ENCODE results near the gene GRM7.
A peak's percentile ranks its signal among the peaks of the same experiment; 100 is the strongest.

Gene GRM7

DNA sequence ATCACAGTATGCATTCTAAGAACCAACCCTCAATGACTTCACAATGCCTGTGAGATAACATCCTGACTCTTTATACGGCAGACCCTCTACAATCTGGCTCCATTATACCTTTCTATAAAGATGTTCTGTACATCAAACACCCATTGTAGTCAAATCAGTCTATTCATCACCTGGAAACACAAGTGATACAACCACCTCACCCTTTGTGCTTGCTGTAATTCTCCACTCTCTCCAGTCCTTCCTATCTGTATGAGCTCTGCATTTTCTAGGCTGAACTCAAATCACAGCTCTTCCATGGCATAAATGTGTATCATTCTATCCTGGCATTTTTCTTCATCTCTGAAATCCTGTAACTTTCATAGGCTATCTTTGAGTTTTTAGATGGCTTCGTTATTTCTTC, 539.4 kb downstream of the GRM7 start:
- no peak for DNase-seq (ENCODE audit: low spot score)

DNA sequence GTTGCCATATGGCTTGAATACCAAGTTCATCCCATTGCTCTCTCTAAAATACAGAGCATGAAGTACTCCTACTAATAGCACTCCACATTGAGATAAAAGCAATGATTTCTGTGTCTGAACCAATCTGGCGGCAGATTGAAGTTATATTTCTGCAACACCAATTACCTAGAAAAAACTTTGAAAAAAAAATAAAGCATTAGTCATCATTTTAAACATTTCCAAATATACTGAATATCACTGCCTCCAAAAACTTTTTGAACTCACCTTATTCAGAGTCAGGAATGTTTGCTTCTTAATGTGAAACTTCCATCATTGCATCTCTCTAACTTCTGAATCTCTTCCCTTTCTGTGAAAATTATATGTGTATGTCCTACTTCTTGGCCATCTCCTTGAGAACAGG, 540.5 kb downstream of the GRM7 start:
- DNase-seq (ENCODE audit: low spot score), result no peak

DNA sequence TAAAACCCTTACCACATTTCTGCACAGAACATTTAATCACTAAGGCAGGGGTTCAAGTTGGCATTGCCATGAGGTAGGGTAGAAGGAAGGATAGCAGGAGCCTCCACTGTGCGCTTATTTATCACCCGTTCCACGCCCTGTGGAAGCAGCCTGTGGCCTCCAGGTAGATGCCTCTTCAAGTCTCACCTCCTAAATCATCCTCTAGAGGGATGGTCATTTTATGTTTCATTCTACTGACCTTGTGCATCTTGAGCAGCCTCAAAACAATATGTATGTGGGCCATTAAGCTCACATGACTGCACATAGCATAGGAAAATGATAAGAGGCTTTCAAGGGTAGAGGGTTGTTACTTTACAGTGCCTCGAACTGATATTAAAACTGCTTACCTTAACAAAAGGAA, 546.2 kb downstream of the GRM7 start:
- no peak for DNase-seq (ENCODE audit: low spot score)

DNA sequence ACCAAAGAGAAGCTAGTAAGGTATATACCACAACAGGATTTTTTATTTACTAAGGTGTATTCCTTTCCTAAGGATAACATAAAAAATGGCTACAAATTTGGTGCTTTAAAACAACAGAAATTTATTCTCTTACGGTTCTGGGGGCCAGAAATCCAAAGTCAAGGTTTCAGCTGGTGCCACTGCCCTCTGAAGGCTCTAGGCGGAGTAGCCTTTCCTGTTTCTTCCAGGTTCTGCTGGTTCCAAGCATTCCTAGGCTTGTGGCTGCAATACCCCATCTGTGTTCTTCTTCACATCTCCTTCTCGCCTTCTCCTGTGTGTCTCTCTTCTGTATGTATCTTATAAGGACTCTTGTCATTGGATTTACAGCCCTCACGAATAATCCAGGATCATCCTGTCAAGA, 549.9 kb downstream of the GRM7 start:
- no peak for DNase-seq (ENCODE audit: low spot score)

DNA sequence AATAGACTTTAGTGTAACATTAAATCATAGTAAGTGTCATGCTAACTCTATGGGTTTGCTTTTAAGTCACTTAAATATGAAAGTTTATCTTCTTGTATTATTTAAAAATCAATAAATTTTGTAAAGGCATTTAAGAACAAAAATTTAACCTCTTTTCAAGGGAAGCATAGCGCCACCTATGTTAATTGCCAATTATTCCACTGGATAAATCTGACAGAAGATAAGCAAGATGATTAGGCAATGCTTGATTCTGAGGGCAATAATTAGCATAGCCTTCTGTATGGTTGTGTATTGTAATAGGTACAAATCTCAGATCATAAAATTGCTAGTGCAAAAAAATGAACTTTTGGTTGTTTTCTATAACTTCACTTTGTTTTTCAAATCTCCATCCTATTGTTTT, 560.1 kb downstream of the GRM7 start:
- DNase-seq (ENCODE audit: low spot score), result no peak

DNA sequence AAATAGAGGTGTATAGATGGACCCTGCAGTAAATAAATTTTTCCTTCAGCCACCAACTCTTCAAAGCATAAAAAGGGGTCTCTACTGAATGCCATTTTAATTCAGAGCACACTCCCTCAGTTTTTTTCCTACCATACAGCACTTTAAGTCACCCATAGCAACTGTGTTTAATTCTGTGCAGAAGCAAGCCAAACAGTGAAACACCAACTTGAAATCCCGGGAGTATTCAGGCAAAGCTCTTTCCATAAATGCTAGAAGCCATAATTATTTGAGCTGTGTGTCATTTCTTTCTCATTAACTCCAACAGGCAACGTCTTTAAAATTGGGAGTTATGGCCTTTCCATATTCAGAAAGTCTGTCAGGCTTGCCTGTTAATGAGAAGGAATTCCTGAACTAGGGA, 562.1 kb downstream of the GRM7 start:
- DNase-seq (ENCODE audit: low spot score), result no peak

DNA sequence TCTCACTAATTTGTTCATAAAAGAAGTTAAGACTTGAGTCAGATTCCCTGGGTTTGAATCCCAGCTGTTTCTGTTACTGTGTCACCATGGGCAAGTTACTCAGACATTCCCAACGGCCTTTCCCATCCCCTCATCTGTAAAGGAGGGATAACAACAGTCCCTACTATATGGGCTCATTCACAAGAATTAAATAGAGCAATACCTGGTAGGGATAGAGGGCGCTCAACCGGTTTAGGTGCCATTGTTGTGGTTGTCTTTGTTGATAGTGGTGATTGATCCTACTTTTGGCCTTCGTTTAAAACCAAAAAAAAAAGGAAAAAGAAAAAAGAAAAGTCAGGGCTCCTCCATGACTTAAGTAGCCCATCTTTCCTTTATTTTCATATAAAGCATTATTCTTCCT, 563.1 kb downstream of the GRM7 start:
- DNase-seq (ENCODE audit: low spot score), result peak; percentile 3

DNA sequence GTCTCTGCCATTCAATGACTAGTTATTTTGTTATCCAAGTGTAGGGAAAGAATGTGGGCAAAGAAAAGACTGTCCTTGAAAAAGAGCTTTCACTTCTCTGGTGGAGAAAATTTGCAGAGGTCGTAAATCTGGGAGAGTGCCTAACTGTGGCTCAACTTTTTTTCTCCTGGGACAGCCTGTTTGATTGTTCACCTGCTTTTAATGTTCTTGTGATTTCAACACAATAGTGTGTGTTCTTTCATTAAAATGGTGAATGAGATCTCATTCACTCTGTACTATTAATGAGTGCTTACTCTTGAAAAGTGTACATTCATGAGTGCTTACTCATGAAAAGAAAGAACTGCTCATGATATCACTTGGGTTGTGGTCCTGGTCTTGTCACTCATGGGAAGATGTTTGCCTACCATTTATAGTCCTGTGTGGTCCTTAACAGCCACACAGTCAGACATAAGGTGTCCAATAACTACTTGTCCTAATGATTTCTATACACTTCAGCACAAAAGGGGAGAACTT, 567.3 kb downstream of the GRM7 start:
- no peak for DNase-seq (ENCODE audit: low spot score)

DNA sequence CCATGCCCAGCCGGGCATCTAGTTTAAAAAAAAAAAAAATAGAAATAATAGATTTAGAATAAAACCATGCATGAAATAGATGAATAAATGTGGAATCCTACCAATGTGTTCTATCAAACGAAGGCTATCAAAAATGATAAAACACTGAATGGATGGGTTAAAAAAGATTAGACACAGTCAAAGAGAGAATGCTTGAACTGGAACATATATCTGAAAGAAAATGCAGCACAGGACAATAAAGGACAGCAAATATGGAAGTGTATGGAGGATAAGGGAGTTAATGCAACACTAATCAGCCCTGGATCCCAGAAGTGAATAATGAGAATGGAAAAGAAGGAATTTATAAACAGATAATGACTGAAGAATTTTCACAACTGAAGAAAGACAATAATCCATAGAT, 571.7 kb downstream of the GRM7 start:
- DNase-seq (ENCODE audit: low spot score), result no peak

DNA sequence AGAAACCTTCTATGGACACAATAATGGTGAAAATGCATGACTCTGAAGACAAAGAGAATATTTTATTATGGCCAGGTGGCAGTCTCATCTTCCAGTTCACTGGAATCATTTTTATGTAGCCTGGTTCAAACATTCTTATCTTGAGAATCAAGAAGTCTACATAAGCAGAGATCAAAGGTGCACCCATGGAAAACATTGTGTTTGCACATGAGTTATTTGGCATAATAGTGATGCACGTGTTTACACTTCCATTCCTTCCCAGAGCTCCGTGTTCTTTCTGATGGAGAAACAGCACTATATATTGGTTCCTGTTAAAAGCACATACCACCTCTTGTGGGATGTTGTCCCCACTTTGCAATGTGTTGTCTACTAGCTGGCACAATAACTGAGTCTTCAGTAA, 572.2 kb downstream of the GRM7 start:
- DNase-seq (ENCODE audit: low spot score), result no peak

DNA sequence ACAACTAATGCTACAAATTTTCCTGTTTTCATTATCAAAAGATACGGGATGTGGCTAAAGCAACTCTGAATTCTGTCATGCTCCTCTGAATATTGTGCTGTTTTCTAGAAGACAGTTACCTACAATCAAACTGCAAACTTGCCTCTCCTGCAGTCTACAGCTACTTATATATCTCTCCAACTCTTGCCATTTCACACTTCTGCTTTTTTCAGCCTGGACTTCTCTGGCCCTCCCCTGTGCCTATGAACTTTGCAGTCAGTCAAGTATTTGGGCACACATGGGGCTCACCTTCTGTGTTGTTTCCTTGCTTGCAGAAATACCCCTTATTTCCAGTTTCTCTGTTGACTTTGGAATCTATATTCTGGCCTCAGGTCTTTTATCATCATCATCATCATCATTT, 575.6 kb downstream of the GRM7 start:
- DNase-seq (ENCODE audit: low spot score), result no peak

DNA sequence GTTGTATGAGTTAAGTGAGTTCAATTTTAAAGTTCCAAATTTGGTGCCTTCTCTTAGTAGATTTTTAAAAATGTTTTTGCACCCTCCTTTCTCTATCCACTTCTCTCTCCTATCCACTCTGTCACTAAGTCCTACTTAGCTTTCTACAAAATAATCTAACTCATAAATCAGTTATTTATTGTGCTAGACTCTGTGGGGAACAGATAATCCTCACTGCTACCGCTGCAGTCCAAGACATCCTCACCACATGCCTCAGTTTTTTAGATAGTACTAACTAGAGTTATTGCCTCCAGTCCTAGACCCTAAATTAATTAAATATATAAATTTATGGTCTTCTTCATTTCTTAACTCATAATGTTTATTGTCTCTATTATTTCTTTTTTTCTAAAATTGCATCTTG, 576.3 kb downstream of the GRM7 start:
- no peak for DNase-seq (ENCODE audit: low spot score)

DNA sequence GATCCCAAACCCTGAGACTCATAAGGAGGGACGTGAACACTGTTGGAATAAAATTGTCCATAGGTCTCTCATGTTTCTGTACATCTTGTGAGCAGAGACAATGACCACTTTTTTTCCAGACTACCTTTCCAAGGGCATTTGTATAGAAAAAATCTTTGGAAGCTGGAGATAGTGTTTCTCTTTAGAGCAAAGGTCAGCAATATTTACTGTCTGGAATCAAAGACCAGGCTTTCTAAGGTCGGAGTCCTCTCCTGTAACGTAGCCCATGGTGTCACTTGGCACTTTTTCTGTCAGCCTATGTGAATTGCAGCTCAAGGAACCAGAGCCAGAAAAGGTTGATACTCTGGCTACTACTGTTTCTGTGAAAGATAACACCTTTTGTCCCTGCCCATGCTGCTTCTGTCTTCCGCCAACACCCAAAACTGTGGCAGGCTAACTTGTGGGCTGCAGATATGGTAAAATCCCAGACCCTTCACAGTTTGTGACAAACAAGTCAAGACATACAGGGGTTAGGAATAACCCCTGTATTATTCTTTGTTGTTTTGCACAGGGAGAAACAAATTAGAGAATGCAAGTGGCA, 578.3 kb downstream of the GRM7 start:
- no peak for DNase-seq (ENCODE audit: low spot score)

DNA sequence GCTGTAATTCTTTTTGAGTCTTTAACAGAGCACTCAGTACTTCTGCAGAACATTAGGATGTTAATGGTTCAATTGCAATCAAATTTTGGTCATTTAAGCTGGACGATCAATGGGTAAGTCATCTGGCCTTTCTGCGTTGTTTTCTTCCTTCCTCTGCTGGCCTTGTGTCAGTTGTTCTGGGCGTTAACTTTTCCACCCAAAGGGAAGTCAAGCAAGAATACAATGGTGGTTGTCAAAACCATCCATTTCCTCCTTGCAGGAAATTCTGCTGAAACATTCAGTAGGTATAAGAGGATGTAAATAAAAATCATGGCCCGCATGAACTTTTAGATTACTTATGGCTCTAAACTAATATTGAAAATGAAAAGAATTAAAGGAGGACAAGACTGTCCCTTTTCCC, 584.0 kb downstream of the GRM7 start:
- no peak for DNase-seq (ENCODE audit: low spot score)

DNA sequence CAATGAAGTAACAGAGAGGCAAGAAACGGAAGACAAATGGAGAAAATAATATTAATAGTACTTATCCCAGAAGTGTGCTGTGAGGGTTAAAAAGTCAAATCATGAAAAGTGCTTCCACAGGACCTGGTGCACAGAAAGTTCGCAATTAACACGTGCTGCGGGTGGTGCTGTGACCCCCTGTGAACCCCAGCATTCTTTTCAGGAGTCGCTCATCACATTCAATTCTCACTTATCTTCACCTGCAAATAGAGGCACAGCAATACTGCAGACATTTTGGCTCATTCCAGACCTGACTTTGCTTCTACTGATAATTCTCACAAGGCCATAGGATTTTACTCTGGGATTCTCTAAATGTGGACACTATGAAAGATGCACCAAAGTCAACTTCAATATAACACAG, 584.4 kb downstream of the GRM7 start:
- no peak for DNase-seq (ENCODE audit: low spot score)

DNA sequence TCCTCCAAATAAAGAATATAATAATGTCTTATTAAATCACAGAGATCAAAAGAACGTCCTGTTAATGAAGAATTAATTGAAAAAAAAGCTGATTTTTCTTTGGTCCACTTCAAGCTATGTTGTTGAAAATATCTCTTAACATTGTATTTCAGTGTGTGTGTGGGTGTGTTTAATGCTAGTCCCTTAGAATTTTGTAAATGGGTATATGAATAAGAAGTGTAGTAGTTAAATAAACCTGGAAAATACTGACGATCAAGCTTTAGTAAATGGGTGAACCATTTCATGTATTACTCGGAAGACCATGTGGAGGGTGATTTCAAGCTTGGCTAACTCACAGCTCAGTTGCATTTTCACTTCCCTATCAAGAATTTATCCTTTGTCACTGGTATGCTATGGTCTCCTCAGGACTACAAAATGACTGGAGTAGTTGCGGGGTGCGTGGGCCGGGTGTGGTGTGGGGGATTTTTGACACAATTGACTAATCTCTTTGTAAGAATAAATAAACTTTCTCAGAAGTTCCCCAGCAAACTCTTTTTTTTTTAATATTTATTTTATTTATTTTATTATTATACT, 586.4 kb downstream of the GRM7 start:
- DNase-seq (ENCODE audit: low spot score), result peak; percentile 29

DNA sequence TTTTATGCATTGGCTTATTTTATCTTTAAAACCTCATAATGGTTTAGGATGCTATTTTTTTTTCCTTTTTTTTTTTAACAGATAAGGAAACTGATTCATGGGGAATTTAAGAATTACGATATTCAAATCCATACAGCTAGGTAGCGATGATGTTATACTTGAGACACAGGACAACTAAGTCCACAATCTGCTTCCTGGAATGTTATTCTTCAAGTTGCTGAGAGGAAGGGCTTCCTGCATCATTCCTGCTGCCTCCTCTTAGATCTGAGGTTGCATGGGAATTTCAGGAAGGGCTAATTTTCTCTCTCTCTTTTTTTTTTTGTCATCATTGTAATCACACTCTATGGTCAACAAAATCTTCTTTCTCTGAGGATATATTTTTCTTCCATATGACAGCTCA, 595.5 kb downstream of the GRM7 start:
- DNase-seq (ENCODE audit: low spot score), result no peak

DNA sequence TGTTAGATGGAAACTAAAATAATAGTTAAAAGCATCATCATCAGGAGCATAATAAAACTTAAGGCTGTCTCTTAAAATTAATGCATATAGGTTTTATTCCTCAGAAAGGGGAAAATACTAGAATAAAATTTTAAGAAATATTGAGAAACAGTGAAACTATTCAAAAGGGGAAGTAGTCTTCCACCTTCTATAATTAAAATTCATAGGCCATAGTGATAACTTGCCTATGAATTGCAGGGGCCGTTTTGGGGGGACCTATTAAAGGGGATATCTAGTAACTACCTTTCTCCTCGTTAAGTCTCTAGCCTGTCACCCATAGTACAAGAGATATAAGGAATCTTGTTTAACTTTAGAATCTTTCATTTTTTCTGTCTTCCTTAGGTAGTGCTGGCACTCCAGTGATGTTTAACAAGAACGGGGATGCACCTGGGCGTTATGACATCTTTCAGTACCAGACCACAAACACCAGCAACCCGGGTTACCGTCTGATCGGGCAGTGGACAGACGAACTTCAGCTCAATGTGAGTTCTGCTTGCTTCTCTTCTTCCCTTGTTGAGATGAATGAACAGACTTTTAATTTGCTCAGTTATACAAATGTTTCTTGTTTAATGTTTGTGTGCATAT, 600.4 kb downstream of the GRM7 start:
- DNase-seq (ENCODE audit: low spot score), result no peak

DNA sequence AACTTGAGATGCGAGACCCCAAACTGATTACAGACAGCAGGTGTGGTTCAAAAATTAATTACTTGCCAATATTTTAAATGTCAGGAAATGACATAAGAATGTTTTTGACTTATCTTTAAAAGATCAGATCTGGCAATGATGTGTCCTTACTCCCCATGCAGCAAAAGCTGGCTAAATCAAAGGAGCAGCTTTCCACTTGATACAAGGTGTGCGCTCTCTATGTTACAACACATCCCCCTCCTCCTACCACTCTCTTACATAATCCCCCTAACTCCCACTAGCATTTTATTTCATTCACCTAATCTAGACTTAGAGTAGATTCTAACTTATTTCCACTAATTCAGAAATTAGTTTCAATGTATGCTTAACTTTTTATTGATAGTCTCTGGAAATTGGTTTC, 609.0 kb downstream of the GRM7 start:
- no peak for DNase-seq (ENCODE audit: low spot score)

DNA sequence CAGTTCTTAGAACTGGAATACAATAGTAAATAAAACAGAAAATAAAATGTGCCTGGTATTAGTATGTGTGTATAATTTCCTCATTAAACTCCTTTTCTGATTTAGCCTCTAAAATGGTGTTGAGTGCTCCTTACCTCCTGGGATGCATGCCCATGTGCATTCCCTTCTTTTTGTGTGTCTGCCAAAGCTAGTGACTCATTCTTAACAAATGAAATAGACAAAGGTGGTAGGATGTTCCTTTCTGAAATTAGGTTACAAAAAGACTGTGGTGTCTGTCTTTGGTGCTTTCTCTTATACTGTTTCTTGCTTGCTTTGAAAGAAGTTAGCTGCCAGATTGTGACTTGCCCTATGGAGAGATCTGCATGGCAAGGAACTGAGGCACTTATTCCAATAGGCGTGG, 623.7 kb downstream of the GRM7 start:
- peak; percentile 48 for DNase-seq (ENCODE audit: low spot score)

DNA sequence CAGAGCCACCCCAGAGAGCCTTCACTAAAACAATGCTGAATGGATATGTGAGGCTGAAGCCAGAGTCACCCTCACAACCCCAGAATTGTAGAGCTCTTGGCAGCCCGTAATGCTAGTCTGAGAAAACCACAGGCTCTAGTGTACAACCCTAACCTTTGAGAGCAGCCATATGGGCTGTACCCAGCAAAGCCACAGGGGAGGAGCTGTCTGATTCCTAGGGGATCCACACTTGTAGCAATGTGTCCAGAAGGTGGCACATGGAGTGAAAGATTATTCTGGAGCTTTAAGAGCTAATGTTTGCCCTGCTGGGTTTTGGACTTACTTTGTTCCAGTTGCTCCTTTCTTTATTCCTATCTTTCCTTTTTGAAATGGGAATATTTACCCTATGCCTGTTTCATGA, 626.8 kb downstream of the GRM7 start:
- DNase-seq (ENCODE audit: low spot score), result no peak

DNA sequence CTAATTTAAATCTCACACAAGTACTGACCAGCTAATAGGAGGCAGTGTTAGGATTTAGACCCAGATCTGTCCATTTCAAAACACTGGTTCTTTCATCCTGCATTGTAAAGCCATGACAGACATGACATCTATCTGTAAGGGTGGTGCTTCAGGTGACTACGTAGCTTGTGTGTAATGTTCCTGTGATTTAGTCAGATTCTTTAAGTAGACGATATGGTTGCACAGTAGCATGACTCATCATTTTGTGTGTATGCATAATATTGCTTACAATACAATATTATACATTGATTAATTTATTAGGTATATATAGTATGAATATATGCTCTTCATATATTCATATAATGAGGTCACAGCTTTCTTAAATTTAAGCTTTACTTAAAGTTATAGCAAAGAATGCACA, 628.5 kb downstream of the GRM7 start:
- no peak for DNase-seq (ENCODE audit: low spot score)

DNA sequence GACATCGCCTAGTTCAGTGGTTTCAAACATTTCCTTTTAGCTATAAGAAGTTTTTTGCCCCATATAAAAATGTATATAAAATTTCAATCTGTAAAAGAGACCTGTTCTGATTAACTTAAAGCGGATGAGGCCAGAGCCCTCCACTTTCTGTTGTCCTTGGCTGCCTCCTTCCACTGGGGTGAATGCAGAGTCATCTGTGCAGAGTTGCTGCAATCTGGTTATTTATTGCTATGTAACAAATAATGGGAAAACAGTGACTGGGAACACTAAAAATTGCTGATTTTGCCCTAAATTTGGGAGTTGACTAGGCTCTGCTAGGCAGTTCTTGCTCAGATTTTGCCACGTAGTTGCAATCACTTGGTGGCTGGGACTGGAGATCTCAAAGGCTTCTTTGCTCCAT, 637.8 kb downstream of the GRM7 start:
- no peak for DNase-seq (ENCODE audit: low spot score)

DNA sequence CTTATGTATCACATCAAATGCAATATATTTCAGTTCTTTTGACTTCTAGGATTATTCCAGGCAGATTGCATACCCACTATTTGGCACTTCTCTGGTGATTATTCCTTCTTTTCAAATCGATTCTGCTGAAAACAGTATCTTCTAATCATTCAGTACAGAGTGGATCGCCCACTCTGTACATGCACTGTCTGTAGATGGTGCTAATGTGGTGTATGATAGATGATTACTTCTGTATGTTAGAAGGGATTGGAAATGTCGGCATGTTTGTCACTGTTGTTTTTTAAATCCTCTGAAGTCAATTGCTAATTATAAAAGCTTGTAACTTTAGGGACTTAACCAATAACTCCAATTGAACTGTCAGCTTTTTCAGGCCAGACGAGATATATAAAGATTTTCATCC, 642.5 kb downstream of the GRM7 start:
- no peak for DNase-seq (ENCODE audit: low spot score)
